Right ventricle myocardium superior (tissue), 1 donor: Measurements from ENCODE around the gene FTL. TPM values are rescaled to one million over a fixed set of nuclear protein-coding genes. Genes with fewer than 3 reads are reported as not detected.

ENCODE experiments used
- ATAC-seq: fragments of 200-7000 bp; cut with Tn5 transposase; one replicate; pipeline ENCODE4 v1.9.1; 2020; ENCODE audit warnings: mild to moderate bottlenecking; ENCODE audit not compliant: poor library complexity
- DNase-seq: peaks from one replicate; pipeline ENCODE4 v3.0.0-alpha.2; 2020
- intact Hi-C: fragments of 100-400 bp; cut with DNase I; formaldehyde crosslinking; loops from one replicate; pipeline ENCODE4 v1.11.2; 2022
- microRNA-seq: library from miRNA; unstranded; fragments of <30 nt; microRNA quantifications from one replicate; pipeline ENCODE4 v1.2.0, GENCODE V29; 2020
- total RNA-seq: library from RNA; stranded (reverse); fragmentation: NEBNext Ultra II Directional; extraction: Animal tissue kit (Norgen Biotek cat#: 25700); gene quantifications from one replicate; pipeline ENCODE4 v1.2.1, GENCODE V29; 2021
- donor health status: DM: no; HTN: yes; CAD: no; lungs with severe emphysema.

Gene FTL
- total RNA-seq, 1 donor from 2014 or later, result 748 TPM

DNA sequence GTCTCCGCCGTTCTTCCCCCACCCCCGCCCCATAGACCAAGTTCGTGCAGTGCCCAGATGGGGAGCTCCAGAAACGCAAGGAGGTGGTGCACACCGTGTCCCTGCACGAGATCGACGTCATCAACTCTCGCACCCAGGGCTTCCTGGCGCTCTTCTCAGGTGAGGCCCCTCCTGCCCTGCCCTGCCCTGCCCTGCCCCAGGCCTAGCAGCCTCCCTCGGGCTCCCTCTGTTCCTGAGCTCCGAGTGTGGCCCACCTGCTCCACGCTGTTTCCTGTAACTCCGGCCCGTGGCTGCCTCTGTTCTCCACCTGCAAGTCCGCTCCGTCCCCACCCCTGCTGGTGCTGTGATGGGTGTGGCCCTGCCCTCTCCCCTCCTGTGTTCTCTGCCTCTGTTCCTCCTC, 45.3 kb downstream of the FTL start:
- intact Hi-C loops, result no loop called here
- ATAC-seq (no peak), DNase-seq (no peak)

- intact Hi-C loops, result no loop called here
- DNase-seq (no peak), ATAC-seq (no peak)
Measured at GRCh38 chr19:49011194-49011593, 46.1 kb downstream of the FTL start.

- intact Hi-C loops, result no loop called here
- ATAC-seq (no peak), DNase-seq (no peak)
Measured at GRCh38 chr19:49014123-49014869, 49.2 kb downstream of the FTL start.

DNA sequence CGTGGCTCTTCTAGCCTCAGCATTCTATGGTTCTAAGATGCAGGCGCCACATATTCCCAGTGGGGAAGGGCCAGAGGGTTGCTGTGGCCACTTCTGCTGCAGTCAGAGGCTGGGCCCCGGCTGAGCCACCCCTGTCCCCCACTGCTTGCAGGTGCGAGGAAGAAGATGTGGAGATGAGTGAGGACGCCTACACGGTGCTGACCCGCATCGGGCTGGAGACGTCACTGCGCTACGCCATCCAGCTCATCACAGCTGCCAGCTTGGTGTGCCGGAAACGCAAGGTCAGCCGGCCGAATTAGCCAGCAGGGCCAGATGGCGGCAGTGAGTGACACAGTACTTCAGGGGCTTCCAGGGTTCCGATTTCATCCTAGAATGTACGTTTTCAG, 49.8 kb downstream of the FTL start:
- intact Hi-C loops, result no loop called here
- DNase-seq (no peak), ATAC-seq (no peak)

- no peak for ATAC-seq
- intact Hi-C loops, result no loop called here
- no peak for DNase-seq
Measured at GRCh38 chr19:49016067-49016839, 51.1 kb downstream of the FTL start.

Small RNA genes lying within 50 kb of the gene (microRNA-seq; reads per million reads assigned to microRNA genes)
- gene MIR6798, result not detected

Other genes with a start within 250 kb of the FTL start
- 4.8 TPM for gene MAMSTR, start 245.6 kb upstream of the FTL start, total RNA-seq
- gene RASIP1, start 224.7 kb upstream of the FTL start, total RNA-seq, result 15.1 TPM
- 0.73 TPM for gene IZUMO1, start 218.4 kb upstream of the FTL start, total RNA-seq
- 1.8 TPM for gene FUT1, start 212.7 kb upstream of the FTL start, total RNA-seq
- not detected for gene FGF21, start 209.8 kb upstream of the FTL start, total RNA-seq
- 59.5 TPM for gene BCAT2, start 154.3 kb upstream of the FTL start, total RNA-seq
- 1.9 TPM for gene HSD17B14, start 128.8 kb upstream of the FTL start, total RNA-seq
- 17.7 TPM for gene PLEKHA4, start 96.7 kb upstream of the FTL start, total RNA-seq
- gene PPP1R15A, start 92.9 kb upstream of the FTL start, total RNA-seq, result 60.4 TPM
- gene TULP2, start 66.6 kb upstream of the FTL start, total RNA-seq, result not detected
- 237 TPM for gene NUCB1, start 65.0 kb upstream of the FTL start, total RNA-seq
- not detected for gene DHDH, start 31.6 kb upstream of the FTL start, total RNA-seq
- gene BAX, start 10.4 kb upstream of the FTL start, total RNA-seq, result 21.5 TPM
- gene GYS1, start 28.0 kb downstream of the FTL start, total RNA-seq, result 100 TPM
- 41.7 TPM for gene RUVBL2, start 28.6 kb downstream of the FTL start, total RNA-seq
- not detected for gene LHB, start 51.8 kb downstream of the FTL start, total RNA-seq
- not detected for gene CGB3, start 59.0 kb downstream of the FTL start, total RNA-seq
- gene CGB2, start 66.6 kb downstream of the FTL start, total RNA-seq, result not detected
- not detected for gene CGB1, start 71.6 kb downstream of the FTL start, total RNA-seq
- not detected for gene CGB5, start 78.5 kb downstream of the FTL start, total RNA-seq
- gene CGB8, start 83.8 kb downstream of the FTL start, total RNA-seq, result not detected
- not detected for gene CGB7, start 92.4 kb downstream of the FTL start, total RNA-seq
- gene NTF4, start 99.5 kb downstream of the FTL start, total RNA-seq, result 0.48 TPM
- gene KCNA7, start 107.4 kb downstream of the FTL start, total RNA-seq, result 0.86 TPM
- 105 TPM for gene SNRNP70, start 120.1 kb downstream of the FTL start, total RNA-seq
- 21.3 TPM for gene LIN7B, start 149.1 kb downstream of the FTL start, total RNA-seq
- 1.3 TPM for gene C19orf73, start 153.8 kb downstream of the FTL start, total RNA-seq
- gene PPFIA3, start 154.2 kb downstream of the FTL start, total RNA-seq, result 5.0 TPM
- 878 TPM for gene HRC, start 190.1 kb downstream of the FTL start, total RNA-seq
- 24.8 TPM for gene TRPM4, start 192.5 kb downstream of the FTL start, total RNA-seq